OCI-LY1 (cell line): ENCODE measurements around the gene SLC9A6.

Experiments used
- H2AFZ ChIP-seq: fragments of 200-600 bp; sonication (generic), shearing (Covaris generic); 2 replicates; pipeline ENCODE4 v1.6.0; 2014; ENCODE audit warnings: antibody characterized with exemption, mild to moderate bottlenecking, low read length
- H3F3A ChIP-seq: fragments of 200-600 bp; sonication (generic), shearing (Covaris generic); 2 replicates; pipeline ENCODE4 v1.6.0; 2014; ENCODE audit warnings: mild to moderate bottlenecking, antibody characterized with exemption, low read length, moderate library complexity; ENCODE audit not compliant: insufficient read depth
- H3K27ac ChIP-seq: fragments of 200-600 bp; sonication (generic); 2 replicates; pipeline ENCODE4 v1.5.1; 2014; ENCODE audit warnings: low read length, mixed run types, mild to moderate bottlenecking, low read depth; ENCODE audit not compliant: poor library complexity, severe bottlenecking
- H3K27me3 ChIP-seq: fragments of 200-600 bp; sonication (generic); 2 replicates; pipeline ENCODE4 v1.6.0; 2014; ENCODE audit warnings: antibody characterized with exemption, mild to moderate bottlenecking, low read length, moderate library complexity; ENCODE audit not compliant: insufficient read depth
- H3K36me3 ChIP-seq: fragments of 200-600 bp; sonication (generic); 2 replicates; pipeline ENCODE4 v1.6.1; 2014; ENCODE audit warnings: mild to moderate bottlenecking, antibody characterized with exemption, low read length, moderate library complexity, mixed read lengths; ENCODE audit not compliant: insufficient read depth
- H3K4me1 ChIP-seq: fragments of 200-600 bp; sonication (generic); 2 replicates; pipeline ENCODE4 v1.5.1; 2014; ENCODE audit warnings: mild to moderate bottlenecking, low read length, moderate library complexity; ENCODE audit not compliant: insufficient read depth, severe bottlenecking
- H3K4me2 ChIP-seq: fragments of 200-600 bp; sonication (generic), shearing (Covaris generic); 2 replicates; pipeline ENCODE4 v1.6.1; 2014; ENCODE audit warnings: low read length
- H3K4me3 ChIP-seq: fragments of 200-600 bp; sonication (generic); 2 replicates; pipeline ENCODE4 v1.5.1; 2014; ENCODE audit warnings: low read length, low read depth, mild to moderate bottlenecking, mixed read lengths; ENCODE audit not compliant: poor library complexity, severe bottlenecking
- H3K79me2 ChIP-seq: fragments of 200-600 bp; shearing (Covaris generic); 2 replicates; pipeline ENCODE4 v1.6.1; 2016; ENCODE audit warnings: mixed run types, low read length, mixed read lengths; ENCODE audit not compliant: insufficient read depth
- H3K9ac ChIP-seq: fragments of 200-600 bp; sonication (generic), shearing (Covaris generic); 2 replicates; pipeline ENCODE4 v1.6.1; 2014; ENCODE audit warnings: mild to moderate bottlenecking, low read length, mixed read lengths
- H3K9me2 ChIP-seq: fragments of 200-600 bp; sonication (generic), shearing (Covaris generic); 2 replicates; pipeline ENCODE4 v1.6.1; 2014; ENCODE audit warnings: low read depth, mild to moderate bottlenecking, low read length, mixed read lengths
- H3K9me3 ChIP-seq: fragments of 200-600 bp; shearing (Covaris generic); 2 replicates; pipeline ENCODE4 v1.6.1; 2014; ENCODE audit warnings: low read length, mixed read lengths
- H4K20me1 ChIP-seq: fragments of 200-600 bp; sonication (generic), shearing (Covaris generic); 2 replicates; pipeline ENCODE4 v1.6.0; 2016; ENCODE audit warnings: mild to moderate bottlenecking, low read length; ENCODE audit not compliant: insufficient read depth
- CTCF ChIP-seq: fragments of 200-600 bp; sonication (generic), shearing (Covaris generic); IDR thresholded peaks from 2 replicates; pipeline ENCODE4 v1.5.1; 2017; ENCODE audit warnings: mild to moderate bottlenecking, antibody characterized with exemption, low read length, moderate library complexity, mixed read lengths
- EZH2 ChIP-seq: fragments of 200-600 bp; sonication (generic), shearing (Covaris generic); IDR thresholded peaks from 2 replicates; pipeline ENCODE4 v1.8.0; 2017; ENCODE audit warnings: borderline replicate concordance, mixed run types, mild to moderate bottlenecking, antibody characterized with exemption, low read length, moderate library complexity, mixed read lengths

SLC9A6 gene

GRCh38 chrX:136057567-136057966 lies 72.3 kb downstream of the SLC9A6 start:
- Histone ChIP-seq H3K9me2 (no peaks in the 10 kb centered on the region), H3K4me1 (no peaks in the 10 kb centered on the region), H3K4me3 (no peak overlapping the region), H3K9me3 (no peaks in the 10 kb centered on the region), H2AFZ (no peak overlapping the region), H3F3A (no peaks in the 10 kb centered on the region), H3K9ac (no peak overlapping the region), H3K4me2 (no peak overlapping the region), H3K79me2 (no peaks in the 10 kb centered on the region), H3K27me3 (no peaks in the 10 kb centered on the region), H3K36me3 (no peaks in the 10 kb centered on the region), H4K20me1 (no peaks in the 10 kb centered on the region), H3K27ac (no peak overlapping the region)
- TF ChIP-seq CTCF (no peak), EZH2 (no peak)

GRCh38 chrX:136059350-136059749 lies 74.1 kb downstream of the SLC9A6 start:
- no peak overlapping the region for H2AFZ ChIP-seq
- no peaks in the 10 kb centered on the region for H3F3A ChIP-seq
- H3K9ac ChIP-seq = no peak overlapping the region
- no peaks in the 10 kb centered on the region for H3K4me1 ChIP-seq
- no peaks in the 10 kb centered on the region for H3K36me3 ChIP-seq
- no peak overlapping the region for H3K4me2 ChIP-seq
- TF ChIP-seq EZH2 (no peak), CTCF (no peak)
- no peaks in the 10 kb centered on the region for H3K9me2 ChIP-seq
- H3K9me3 ChIP-seq = no peaks in the 10 kb centered on the region
- no peaks in the 10 kb centered on the region for H3K79me2 ChIP-seq
- H3K27ac ChIP-seq = no peak overlapping the region
- no peaks in the 10 kb centered on the region for H4K20me1 ChIP-seq
- no peak overlapping the region for H3K4me3 ChIP-seq
- no peaks in the 10 kb centered on the region for H3K27me3 ChIP-seq

DNA sequence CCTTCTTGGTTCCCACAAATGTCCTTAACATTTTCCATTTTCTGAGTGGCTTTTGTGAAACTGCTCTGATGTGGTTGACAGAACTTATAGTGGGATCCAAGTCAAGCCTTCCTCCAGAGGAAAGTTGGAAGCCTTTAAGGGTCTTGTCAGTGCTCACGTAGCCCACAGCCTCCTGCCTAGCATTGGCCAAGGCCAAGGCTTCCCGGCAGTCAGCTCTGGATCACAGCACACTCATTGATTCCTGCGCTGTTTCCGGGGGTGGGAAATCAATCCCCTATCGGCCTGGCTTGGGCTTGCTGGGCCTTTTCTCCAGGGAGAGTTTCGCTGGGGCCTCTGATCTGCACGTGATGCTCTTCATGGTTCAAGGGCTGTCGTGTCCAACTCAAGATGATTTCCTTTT lies 76.1 kb downstream of the SLC9A6 start:
- H3K9me2 ChIP-seq = no peaks in the 10 kb centered on the region
- no peak for TF ChIP-seq CTCF
- no peak for TF ChIP-seq EZH2

More for the DNA sequence above, 76.1 kb downstream of the SLC9A6 start:
- H2AFZ ChIP-seq = no peak overlapping the region
- no peaks in the 10 kb centered on the region for H3F3A ChIP-seq
- no peak overlapping the region for H3K27ac ChIP-seq
- H3K27me3 ChIP-seq = no peaks in the 10 kb centered on the region
- no peak overlapping the region for H3K4me2 ChIP-seq
- no peaks in the 10 kb centered on the region for H3K36me3 ChIP-seq
- no peaks in the 10 kb centered on the region for H3K9me3 ChIP-seq
- no peaks in the 10 kb centered on the region for H3K4me1 ChIP-seq
- no peak overlapping the region for H3K4me3 ChIP-seq
- H4K20me1 ChIP-seq = no peaks in the 10 kb centered on the region
- H3K9ac ChIP-seq = no peak overlapping the region
- no peaks in the 10 kb centered on the region for H3K79me2 ChIP-seq
